Calu3 (cell line): ENCODE measurements around the gene AKIRIN2. TPM values are rescaled to one million over a fixed set of nuclear protein-coding genes. Genes with fewer than 3 reads are reported as not detected.
"Not testable (repeated sequence)": the region's sequence is repeated elsewhere in the genome, so short reads cannot be mapped to it uniquely, and the experiment has no call there.

ENCODE experiments used
- BruUV-seq: library from RNA; stranded (reverse); fragments of 400-500 nt; replicated peaks from 2 replicates; lab custom pipeline; 2021; lab: Mats Ljungman, UMichigan
- CTCF ChIA-PET: fragments of 300-600 bp; sonication (Branson Sonifier 250); formaldehyde crosslinking; loops from one replicate; lab custom pipeline; 2022; ENCODE audit warnings: antibody characterized with exemption; lab: Charles Lee
- DNase-seq: peaks from one replicate; pipeline ENCODE4 v3.0.0; 2022
- H3K27ac Mint-ChIP-seq: one replicate; pipeline ENCODE4 v1.8.0; 2022; ENCODE audit warnings: mixed read lengths; ENCODE audit not compliant: unreplicated experiment
- H3K27me3 Mint-ChIP-seq: one replicate; pipeline ENCODE4 v1.8.0; 2022; ENCODE audit warnings: mixed read lengths; ENCODE audit not compliant: unreplicated experiment
- H3K36me3 Mint-ChIP-seq: one replicate; pipeline ENCODE4 v1.8.0; 2022; ENCODE audit warnings: mild to moderate bottlenecking, moderate library complexity, mixed read lengths; ENCODE audit not compliant: insufficient read depth, unreplicated experiment
- H3K4me1 Mint-ChIP-seq: one replicate; pipeline ENCODE4 v1.8.0; 2022; ENCODE audit warnings: mild to moderate bottlenecking, low read depth, mixed read lengths; ENCODE audit not compliant: unreplicated experiment
- H3K4me3 Mint-ChIP-seq: one replicate; pipeline ENCODE4 v1.8.0; 2022; ENCODE audit warnings: mild to moderate bottlenecking, low read depth, moderate library complexity, mixed read lengths; ENCODE audit not compliant: unreplicated experiment
- H3K9me3 Mint-ChIP-seq: one replicate; pipeline ENCODE4 v1.8.0; 2022; ENCODE audit warnings: low read depth, mixed read lengths; ENCODE audit not compliant: unreplicated experiment
- CTCF ChIP-seq: fragments of 200-600 bp; IDR thresholded peaks from one replicate; pipeline ENCODE4 v1.8.0; 2022; ENCODE audit warnings: antibody characterized with exemption; ENCODE audit not compliant: unreplicated experiment
- intact Hi-C: fragments of 100-400 bp; cut with micrococcal nuclease; formaldehyde crosslinking; loops from one replicate; pipeline ENCODE4 v1.10.0; 2022; ENCODE audit not compliant: unreplicated experiment
- total RNA-seq: library from RNA; stranded (reverse); gene quantifications from 2 replicates; pipeline ENCODE4 v1.2.3, GENCODE V29; 2022

The AKIRIN2 gene
- total RNA-seq, 1 experiment from 2014 or later, result 46.1 TPM

GRCh38 chr6:87690441-87690840, 11.6 kb downstream of the AKIRIN2 start:
- intact Hi-C loops, result loop anchor here (10.0 kb wide), 1 partner anchor 104 kb away; no protein-coding TSS in a partner anchor
- no peak for TF ChIP-seq CTCF
- H3K4me1 Mint-ChIP-seq, result peaks cover 22% of the 10 kb centered on the region
- H3K27ac Mint-ChIP-seq, result no peak overlapping the region
- no TSS peak for BruUV-seq
- peaks cover 7% of the 10 kb centered on the region for H3K36me3 Mint-ChIP-seq
- H3K4me3 Mint-ChIP-seq, result no peak overlapping the region
- no peak for DNase-seq
- H3K27me3 Mint-ChIP-seq, result no peaks in the 10 kb centered on the region
- CTCF ChIA-PET, result no interaction called here
- no peaks in the 10 kb centered on the region for H3K9me3 Mint-ChIP-seq

GRCh38 chr6:87687893-87688292, 14.1 kb downstream of the AKIRIN2 start:
- H3K27me3 Mint-ChIP-seq, H3K27ac Mint-ChIP-seq, H3K9me3 Mint-ChIP-seq, H3K4me3 Mint-ChIP-seq, BruUV-seq, DNase-seq, intact Hi-C loops, H3K36me3 Mint-ChIP-seq: not testable (repeated sequence)
- peaks cover 41% of the 10 kb centered on the region for H3K4me1 Mint-ChIP-seq
- CTCF ChIA-PET, result interaction anchor here (0.7 to 1.2 kb wide), 4 partner anchors 40 to 153 kb away, joined by 4 to 10 read pairs (median 6); no protein-coding TSS in a partner anchor

GRCh38 chr6:87687296-87687695, 14.7 kb downstream of the AKIRIN2 start:
- no peak overlapping the region for H3K27ac Mint-ChIP-seq
- no peak for TF ChIP-seq CTCF
- CTCF ChIA-PET, result interaction anchor here (0.6 to 1.2 kb wide), 3 partner anchors 15 to 197 kb away, joined by 5 read pairs; no protein-coding TSS in a partner anchor
- H3K9me3 Mint-ChIP-seq, result no peaks in the 10 kb centered on the region
- no peak overlapping the region for H3K4me3 Mint-ChIP-seq
- peaks cover 41% of the 10 kb centered on the region for H3K4me1 Mint-ChIP-seq
- no TSS peak for BruUV-seq
- H3K36me3 Mint-ChIP-seq, result no peaks in the 10 kb centered on the region
- intact Hi-C loops, result no loop called here
- H3K27me3 Mint-ChIP-seq, result no peaks in the 10 kb centered on the region
- no peak for DNase-seq

GRCh38 chr6:87686636-87687205, 15.3 kb downstream of the AKIRIN2 start:
- BruUV-seq, H3K27ac Mint-ChIP-seq, H3K27me3 Mint-ChIP-seq, H3K36me3 Mint-ChIP-seq, H3K4me3 Mint-ChIP-seq, DNase-seq, intact Hi-C loops, H3K9me3 Mint-ChIP-seq: not testable (repeated sequence)
- H3K4me1 Mint-ChIP-seq, result peaks cover 37% of the 10 kb centered on the region
- CTCF ChIA-PET, result interaction anchor here (0.6 to 1.2 kb wide), 3 partner anchors 16 to 196 kb away, joined by 5 read pairs; no protein-coding TSS in a partner anchor

- H3K27me3 Mint-ChIP-seq, result no peaks in the 10 kb centered on the region
- BruUV-seq, result no TSS peak
- TF ChIP-seq CTCF, result no peak
- no peaks in the 10 kb centered on the region for H3K36me3 Mint-ChIP-seq
- no peak overlapping the region for H3K27ac Mint-ChIP-seq
- intact Hi-C loops, result no loop called here
- no peaks in the 10 kb centered on the region for H3K9me3 Mint-ChIP-seq
- no peak for DNase-seq
- CTCF ChIA-PET, result interaction anchor here (0.6 to 1.7 kb wide), 3 partner anchors 11 to 17 kb away, joined by 3 to 6 read pairs (median 3); partner anchors contain the start of gene AKIRIN2
- no peak overlapping the region for H3K4me3 Mint-ChIP-seq
- peaks cover 30% of the 10 kb centered on the region for H3K4me1 Mint-ChIP-seq
Measured at GRCh38 chr6:87684895-87685654, 17.0 kb downstream of the AKIRIN2 start.
